ENCODE data around the gene ZNF580. TPM values are rescaled to one million over a fixed set of nuclear protein-coding genes. Genes with fewer than 3 reads are reported as not detected.

Gene ZNF580
- total RNA-seq, 1 experiment from 2014 or later: 22.8 TPM

GRCh38 chr19:55654323-55654867 is 13.6 kb downstream of the ZNF580 start:
- no peak overlapping the region for H2BK12ac ChIP-seq (ENCODE audit: insufficient read length, low read depth, low read length)
- no peak overlapping the region for H4K5ac ChIP-seq (ENCODE audit: insufficient read length, low read depth, low read length)
- peak overlapping the region; percentile 99 for H3K9ac ChIP-seq (ENCODE audit: extremely low read depth, insufficient read length, low read length)
- no peak overlapping the region for H2AK5ac ChIP-seq (ENCODE audit: insufficient read length, low read length)
- no peak overlapping the region for H2BK15ac ChIP-seq (ENCODE audit: low read depth, low read length)
- Mint-ChIP-seq H3K36me3 (ENCODE audit: insufficient read depth in 1 of 3, low read depth in 3 of 3) (peaks cover 11 to 55% (median 36%) of the 10 kb centered on the region in 3 experiments), H3K27me3 (ENCODE audit: low read depth) (no peaks in the 10 kb centered on the region; the same call in 1 of the 2 replicates), H3K4me1 (peaks cover 27 to 32% of the 10 kb centered on the region in 2 experiments), H3K9me3 (peaks cover 0 to 3% of the 10 kb centered on the region in 2 experiments; a peak in 3 of 5 replicates), H3K4me3 (peak overlapping the region; percentile 93 to 94), H3K27ac (peak overlapping the region; percentile 99 to 100 (median 100))
- no peak overlapping the region for H2BK20ac ChIP-seq (ENCODE audit: low read depth, low read length, poor library complexity, severe bottlenecking)
- no peak overlapping the region for H4K91ac ChIP-seq (ENCODE audit: insufficient read length, low read depth, low read length)
- no peak overlapping the region for H4K8ac ChIP-seq (replicated peaks; ENCODE audit: insufficient read length, low read depth, low read length)
- H3K23me2 ChIP-seq (ENCODE audit: insufficient read length, low read depth, low read length, poor library complexity, severe bottlenecking): peaks cover 22% of the 10 kb centered on the region
- H3K4me2 ChIP-seq (ENCODE audit: insufficient read depth, insufficient read length, low read length): peak overlapping the region; percentile 98
- H3K18ac ChIP-seq (ENCODE audit: insufficient read length, low read depth, low read length): peak overlapping the region; percentile 98
- no peak overlapping the region for H3K23ac ChIP-seq (ENCODE audit: insufficient read length, low read depth, low read length)
- H3K27ac ChIP-seq (ENCODE audit: insufficient read length, low read depth, low read length): peak overlapping the region; percentile 84
- H3K79me2 ChIP-seq (ENCODE audit: insufficient read depth, low read length): peaks cover 39% of the 10 kb centered on the region
- H2BK5ac ChIP-seq (ENCODE audit: insufficient read length, low read length): peak overlapping the region; percentile 47
- peak; percentile 99 for DNase-seq
- H2AFZ ChIP-seq (ENCODE audit: low read length): peak overlapping the region; percentile 94
- H3K14ac ChIP-seq (ENCODE audit: insufficient read depth, low read length): peak overlapping the region; percentile 99
- H3K56ac ChIP-seq (ENCODE audit: insufficient read length, low read depth, low read length): no peak overlapping the region
- H3K9me3 ChIP-seq (ENCODE audit: control insufficient read depth, low read depth, low read length): no peaks in the 10 kb centered on the region
- H3K4me1 ChIP-seq (ENCODE audit: insufficient read depth, low read length): peaks cover 7% of the 10 kb centered on the region; the same call in 1 of the 2 replicates
- no peaks in the 10 kb centered on the region for H3K27me3 ChIP-seq (ENCODE audit: insufficient read depth, low read length)
- TF ChIP-seq, protein P1, sequence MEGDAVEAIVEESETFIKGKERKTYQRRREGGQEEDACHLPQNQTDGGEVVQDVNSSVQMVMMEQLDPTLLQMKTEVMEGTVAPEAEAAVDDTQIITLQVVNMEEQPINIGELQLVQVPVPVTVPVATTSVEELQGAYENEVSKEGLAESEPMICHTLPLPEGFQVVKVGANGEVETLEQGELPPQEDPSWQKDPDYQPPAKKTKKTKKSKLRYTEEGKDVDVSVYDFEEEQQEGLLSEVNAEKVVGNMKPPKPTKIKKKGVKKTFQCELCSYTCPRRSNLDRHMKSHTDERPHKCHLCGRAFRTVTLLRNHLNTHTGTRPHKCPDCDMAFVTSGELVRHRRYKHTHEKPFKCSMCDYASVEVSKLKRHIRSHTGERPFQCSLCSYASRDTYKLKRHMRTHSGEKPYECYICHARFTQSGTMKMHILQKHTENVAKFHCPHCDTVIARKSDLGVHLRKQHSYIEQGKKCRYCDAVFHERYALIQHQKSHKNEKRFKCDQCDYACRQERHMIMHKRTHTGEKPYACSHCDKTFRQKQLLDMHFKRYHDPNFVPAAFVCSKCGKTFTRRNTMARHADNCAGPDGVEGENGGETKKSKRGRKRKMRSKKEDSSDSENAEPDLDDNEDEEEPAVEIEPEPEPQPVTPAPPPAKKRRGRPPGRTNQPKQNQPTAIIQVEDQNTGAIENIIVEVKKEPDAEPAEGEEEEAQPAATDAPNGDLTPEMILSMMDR (conservative IDR thresholded peaks at IDR 0.05): no peak
- H4K20me1 ChIP-seq (ENCODE audit: control insufficient read depth, insufficient read depth, insufficient read length): peaks cover 5% of the 10 kb centered on the region
- WGBS (ENCODE audit: extremely low coverage, insufficient read length, low lambda C conversion rate): no CpG with 5 or more reads among the region's 52 CpGs
- peak overlapping the region; percentile 81 for H3T11ph ChIP-seq (ENCODE audit: low read length)
- H3K4ac ChIP-seq (ENCODE audit: low read depth, low read length): no peak overlapping the region; the same call in 1 of the 2 replicates
- H3K79me1 ChIP-seq (ENCODE audit: insufficient read depth, low read depth, low read length, poor library complexity, severe bottlenecking): no peaks in the 10 kb centered on the region
- peak overlapping the region; percentile 79 for H2BK120ac ChIP-seq (ENCODE audit: low read depth, low read length, poor library complexity, severe bottlenecking)
